HepG2 (cell line): ENCODE data around the gene ADPRM.

Experiments
- ATF7 ChIP-seq, 2 experiments: fragments of 450-650 bp in 1 of 2; sonication (generic) in 1 of 2; formaldehyde crosslinking in 1 of 2; IDR thresholded peaks; 2 replicates each; pipeline versions ENCODE4 v1.4.0 to v1.6.1; 2016 to 2020; ENCODE audit warnings: antibody characterized with exemption in 1 of 2, mild to moderate bottlenecking in 1 of 2, missing genetic modification reagents in 1 of 2
- CREM ChIP-seq, 2 experiments: sonication (generic) in 1 of 2; formaldehyde crosslinking in 1 of 2; IDR thresholded peaks; 2 replicates each; pipeline versions ENCODE4 v1.4.0 to v1.6.1; 2016 to 2020; ENCODE audit warnings: antibody characterized with exemption in 1 of 2, mild to moderate bottlenecking in 1 of 2, missing genetic modification reagents in 1 of 2
- JUND ChIP-seq: sonication (generic); formaldehyde crosslinking; IDR thresholded peaks from 2 replicates; pipeline ENCODE4 v1.8.0; 2022; ENCODE audit warnings: mild to moderate bottlenecking, missing genetic modification reagents
- NR2F6 ChIP-seq, 2 experiments: IDR thresholded peaks; 2 replicates each; pipeline ENCODE4 v1.6.1; 2016; ENCODE audit warnings: antibody characterized with exemption in 1 of 2, mild to moderate bottlenecking in 1 of 2
- POLR2AphosphoS2 ChIP-seq: IDR thresholded peaks from 2 replicates; pipeline ENCODE4 v1.6.1; 2011; ENCODE audit warnings: low read depth, low read length, improper control_type of control experiment
- RAD51 ChIP-seq: fragments of 450-650 bp; IDR thresholded peaks from 2 replicates; pipeline ENCODE4 v1.6.1; 2016; ENCODE audit warnings: borderline replicate concordance
- TCF12 ChIP-seq, 2 experiments: fragments of 450-650 bp in 1 of 2; sonication (generic) in 1 of 2; formaldehyde crosslinking in 1 of 2; IDR thresholded peaks; 2 replicates each; pipeline versions ENCODE4 v1.6.1 to v1.8.0; 2017 to 2022; ENCODE audit warnings: antibody characterized with exemption in 1 of 2, mild to moderate bottlenecking in 1 of 2, missing genetic modification reagents in 1 of 2, moderate library complexity in 1 of 2
- ZNF713 ChIP-seq: sonication (generic); formaldehyde crosslinking; IDR thresholded peaks from 2 replicates; pipeline ENCODE4 v1.4.0; 2020; ENCODE audit warnings: mild to moderate bottlenecking, missing genetic modification reagents
- TF ChIP-seq, protein P1 (sequence below): sonication (generic); formaldehyde crosslinking; conservative IDR thresholded peaks from 2 replicates; pipeline ENCODE4 v1.4.0; 2020; ENCODE audit warnings: missing genetic modification reagents
- TF ChIP-seq, protein P2 (sequence below): sonication (generic); formaldehyde crosslinking; IDR thresholded peaks from 2 replicates; pipeline ENCODE4 v1.5.0; 2020; ENCODE audit warnings: mild to moderate bottlenecking, missing genetic modification reagents, moderate library complexity
- TF ChIP-seq, protein P3 (sequence below): IDR thresholded peaks from 2 replicates; pipeline ENCODE4 v1.6.1; 2012; ENCODE audit warnings: inconsistent platforms

DNA sequence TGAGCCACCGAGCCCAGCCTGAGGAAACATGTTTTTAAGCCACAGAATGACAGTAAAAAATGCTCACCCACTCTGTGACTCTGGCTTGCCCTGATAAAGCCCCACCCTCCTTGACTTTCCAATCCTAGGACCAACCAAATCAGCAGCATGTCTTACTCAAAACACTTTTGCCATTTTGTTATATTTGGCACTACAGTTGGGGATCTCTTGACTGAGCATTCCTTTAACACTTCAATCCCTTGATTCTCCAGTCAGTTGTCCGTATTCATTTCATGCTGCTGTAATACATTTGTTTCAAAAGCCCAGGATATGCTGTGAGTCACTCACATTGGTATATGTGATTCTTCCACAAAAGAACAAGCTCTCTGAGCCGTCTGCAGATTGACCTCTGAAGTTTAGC lies 48.4 kb upstream of the ADPRM start:
- TF ChIP-seq, protein P1, sequence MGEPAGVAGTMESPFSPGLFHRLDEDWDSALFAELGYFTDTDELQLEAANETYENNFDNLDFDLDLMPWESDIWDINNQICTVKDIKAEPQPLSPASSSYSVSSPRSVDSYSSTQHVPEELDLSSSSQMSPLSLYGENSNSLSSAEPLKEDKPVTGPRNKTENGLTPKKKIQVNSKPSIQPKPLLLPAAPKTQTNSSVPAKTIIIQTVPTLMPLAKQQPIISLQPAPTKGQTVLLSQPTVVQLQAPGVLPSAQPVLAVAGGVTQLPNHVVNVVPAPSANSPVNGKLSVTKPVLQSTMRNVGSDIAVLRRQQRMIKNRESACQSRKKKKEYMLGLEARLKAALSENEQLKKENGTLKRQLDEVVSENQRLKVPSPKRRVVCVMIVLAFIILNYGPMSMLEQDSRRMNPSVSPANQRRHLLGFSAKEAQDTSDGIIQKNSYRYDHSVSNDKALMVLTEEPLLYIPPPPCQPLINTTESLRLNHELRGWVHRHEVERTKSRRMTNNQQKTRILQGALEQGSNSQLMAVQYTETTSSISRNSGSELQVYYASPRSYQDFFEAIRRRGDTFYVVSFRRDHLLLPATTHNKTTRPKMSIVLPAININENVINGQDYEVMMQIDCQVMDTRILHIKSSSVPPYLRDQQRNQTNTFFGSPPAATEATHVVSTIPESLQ (CRISPR knock-in tag): no peak
- TF ChIP-seq TCF12 (IDR thresholded peaks at IDR 0.05) (no peak), TCF12 (CRISPR knock-in tag; IDR thresholded peaks at IDR 0.05) (no peak), ZNF713 (CRISPR knock-in tag) (no peak), RAD51 (no peak), POLR2AphosphoS2 (no peak), CREM (IDR thresholded peaks at IDR 0.05) (no peak), CREM (CRISPR knock-in tag; IDR thresholded peaks at IDR 0.05) (no peak), JUND (CRISPR knock-in tag) (no peak), ATF7 (IDR thresholded peaks at IDR 0.05) (no peak), ATF7 (CRISPR knock-in tag; IDR thresholded peaks at IDR 0.05) (no peak), NR2F6 (IDR thresholded peaks at IDR 0.05) (no peak), NR2F6 (CRISPR knock-in tag; IDR thresholded peaks at IDR 0.05) (no peak)
- TF ChIP-seq, protein P2, sequence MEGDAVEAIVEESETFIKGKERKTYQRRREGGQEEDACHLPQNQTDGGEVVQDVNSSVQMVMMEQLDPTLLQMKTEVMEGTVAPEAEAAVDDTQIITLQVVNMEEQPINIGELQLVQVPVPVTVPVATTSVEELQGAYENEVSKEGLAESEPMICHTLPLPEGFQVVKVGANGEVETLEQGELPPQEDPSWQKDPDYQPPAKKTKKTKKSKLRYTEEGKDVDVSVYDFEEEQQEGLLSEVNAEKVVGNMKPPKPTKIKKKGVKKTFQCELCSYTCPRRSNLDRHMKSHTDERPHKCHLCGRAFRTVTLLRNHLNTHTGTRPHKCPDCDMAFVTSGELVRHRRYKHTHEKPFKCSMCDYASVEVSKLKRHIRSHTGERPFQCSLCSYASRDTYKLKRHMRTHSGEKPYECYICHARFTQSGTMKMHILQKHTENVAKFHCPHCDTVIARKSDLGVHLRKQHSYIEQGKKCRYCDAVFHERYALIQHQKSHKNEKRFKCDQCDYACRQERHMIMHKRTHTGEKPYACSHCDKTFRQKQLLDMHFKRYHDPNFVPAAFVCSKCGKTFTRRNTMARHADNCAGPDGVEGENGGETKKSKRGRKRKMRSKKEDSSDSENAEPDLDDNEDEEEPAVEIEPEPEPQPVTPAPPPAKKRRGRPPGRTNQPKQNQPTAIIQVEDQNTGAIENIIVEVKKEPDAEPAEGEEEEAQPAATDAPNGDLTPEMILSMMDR: no peak
- TF ChIP-seq, protein P3, sequence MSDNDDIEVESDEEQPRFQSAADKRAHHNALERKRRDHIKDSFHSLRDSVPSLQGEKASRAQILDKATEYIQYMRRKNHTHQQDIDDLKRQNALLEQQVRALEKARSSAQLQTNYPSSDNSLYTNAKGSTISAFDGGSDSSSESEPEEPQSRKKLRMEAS: no peak
